ENCODE results near the gene ZDHHC9.

DNA sequence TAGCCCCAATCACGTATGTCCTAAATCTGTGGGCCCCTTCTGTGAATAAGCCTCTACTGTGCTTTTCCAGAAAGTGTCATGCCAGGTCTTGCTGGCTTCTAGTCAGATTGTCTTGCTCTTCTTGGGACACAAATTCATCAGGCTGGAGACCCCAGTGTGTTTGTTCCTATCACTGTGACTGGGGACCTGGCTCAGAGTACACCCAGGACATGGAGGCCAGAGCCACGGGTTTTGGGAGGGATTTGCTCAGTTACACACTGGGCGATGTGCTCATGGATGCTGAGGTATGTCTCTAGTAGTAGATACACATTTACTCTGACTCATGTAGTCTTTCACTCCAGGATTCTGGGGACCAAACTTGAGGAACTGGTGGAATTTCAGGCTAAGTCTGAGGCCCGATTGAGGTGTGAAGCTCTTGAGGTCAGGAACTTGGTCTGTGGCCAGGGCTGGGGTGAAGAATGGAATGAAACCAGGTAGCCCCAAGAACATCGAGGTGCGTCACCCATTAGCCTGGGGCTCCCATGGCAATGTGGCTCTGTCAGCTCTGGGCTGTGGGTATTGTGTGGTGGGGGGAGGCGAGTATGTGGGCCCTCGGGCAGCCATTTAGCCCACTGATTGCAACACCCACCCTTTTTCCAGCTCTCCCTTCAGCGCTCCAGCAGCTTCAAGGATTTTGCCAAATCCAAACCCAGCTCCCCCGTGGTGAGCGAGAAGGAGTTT is 56.2 kb downstream of the ZDHHC9 start:
- TF ChIP-seq, protein P1, sequence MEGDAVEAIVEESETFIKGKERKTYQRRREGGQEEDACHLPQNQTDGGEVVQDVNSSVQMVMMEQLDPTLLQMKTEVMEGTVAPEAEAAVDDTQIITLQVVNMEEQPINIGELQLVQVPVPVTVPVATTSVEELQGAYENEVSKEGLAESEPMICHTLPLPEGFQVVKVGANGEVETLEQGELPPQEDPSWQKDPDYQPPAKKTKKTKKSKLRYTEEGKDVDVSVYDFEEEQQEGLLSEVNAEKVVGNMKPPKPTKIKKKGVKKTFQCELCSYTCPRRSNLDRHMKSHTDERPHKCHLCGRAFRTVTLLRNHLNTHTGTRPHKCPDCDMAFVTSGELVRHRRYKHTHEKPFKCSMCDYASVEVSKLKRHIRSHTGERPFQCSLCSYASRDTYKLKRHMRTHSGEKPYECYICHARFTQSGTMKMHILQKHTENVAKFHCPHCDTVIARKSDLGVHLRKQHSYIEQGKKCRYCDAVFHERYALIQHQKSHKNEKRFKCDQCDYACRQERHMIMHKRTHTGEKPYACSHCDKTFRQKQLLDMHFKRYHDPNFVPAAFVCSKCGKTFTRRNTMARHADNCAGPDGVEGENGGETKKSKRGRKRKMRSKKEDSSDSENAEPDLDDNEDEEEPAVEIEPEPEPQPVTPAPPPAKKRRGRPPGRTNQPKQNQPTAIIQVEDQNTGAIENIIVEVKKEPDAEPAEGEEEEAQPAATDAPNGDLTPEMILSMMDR (conservative IDR thresholded peaks at IDR 0.05; ENCODE audit: low read depth, low read length): no peak
- TF ChIP-seq EZH2 (IDR thresholded peaks at IDR 0.05; ENCODE audit: low read length, unreplicated experiment): no peak

Measured in PC-3 (cell line).